Thyroid gland (tissue), 4 donors: Measurements from ENCODE around the gene RTN4R.
"Not testable (repeated sequence)": the region's sequence is repeated elsewhere in the genome, so short reads cannot be mapped to it uniquely, and the experiment has no call there.

Experiments used
- CTCF ChIP-seq, 6 experiments: fragments of 200-600 bp in 3 of 6; fragments of 450-650 bp in 3 of 6; sonication (generic) in 3 of 6; IDR thresholded peaks; one replicate each; pipeline ENCODE4 v1.5.1; 2016 to 2019; ENCODE audit warnings: antibody characterized with exemption in 6 of 6, mild to moderate bottlenecking in 2 of 6, inconsistent platforms in 1 of 6, moderate library complexity in 1 of 6
- POLR2A ChIP-seq, 2 donors: fragments of 450-650 bp; IDR thresholded peaks; one replicate each; pipeline ENCODE4 v1.6.1; 2017; ENCODE audit warnings: antibody characterized with exemption in 2 of 2, mild to moderate bottlenecking in 2 of 2, moderate library complexity in 1 of 2

GRCh38 chr22:20313306-20314077 is 45.4 kb upstream of the RTN4R start:
- TF ChIP-seq CTCF, POLR2A (IDR thresholded peaks at IDR 0.05): not testable (repeated sequence)
